IPS-15b (cell line): Measurements from ENCODE around the gene NUP214.

Source experiments
- H3K27me3 ChIP-seq: one replicate; pipeline ENCODE4 v1.6.1; 2013; ENCODE audit warnings: low read length; ENCODE audit not compliant: control insufficient read depth, insufficient read depth
- H3K36me3 ChIP-seq: one replicate; pipeline ENCODE4 v1.6.1; 2013; ENCODE audit warnings: low read length; ENCODE audit not compliant: control insufficient read depth, insufficient read depth
- H3K4me1 ChIP-seq: one replicate; pipeline ENCODE4 v1.6.1; 2013; ENCODE audit warnings: mild to moderate bottlenecking, low read length; ENCODE audit not compliant: control insufficient read depth, insufficient read depth
- H3K4me3 ChIP-seq: one replicate; pipeline ENCODE4 v1.5.1; 2013; ENCODE audit warnings: low read depth, low read length
- H3K9ac ChIP-seq: one replicate; pipeline ENCODE4 v1.6.1; 2013; ENCODE audit warnings: low read depth, mild to moderate bottlenecking, low read length
- H3K9me3 ChIP-seq: one replicate; pipeline ENCODE4 v1.6.1; 2013; ENCODE audit warnings: mild to moderate bottlenecking, low read length; ENCODE audit not compliant: control insufficient read depth, insufficient read depth

NUP214 gene

GRCh38 chr9:131233556-131233955 is 108.2 kb downstream of the NUP214 start:
- Histone ChIP-seq H3K9me3 (no peaks in the 10 kb centered on the region), H3K9ac (no peak overlapping the region), H3K4me1 (peaks cover 10% of the 10 kb centered on the region), H3K27me3 (no peaks in the 10 kb centered on the region), H3K36me3 (peaks cover 15% of the 10 kb centered on the region), H3K4me3 (no peak overlapping the region)

GRCh38 chr9:131233995-131234394 is 108.6 kb downstream of the NUP214 start:
- Histone ChIP-seq H3K36me3 (peaks cover 15% of the 10 kb centered on the region), H3K9me3 (no peaks in the 10 kb centered on the region), H3K4me1 (peaks cover 8% of the 10 kb centered on the region), H3K27me3 (no peaks in the 10 kb centered on the region), H3K4me3 (no peak overlapping the region), H3K9ac (no peak overlapping the region)

GRCh38 chr9:131234799-131235479 is 109.6 kb downstream of the NUP214 start:
- Histone ChIP-seq H3K4me3 (no peak overlapping the region), H3K27me3 (no peaks in the 10 kb centered on the region), H3K9me3 (no peaks in the 10 kb centered on the region), H3K9ac (no peak overlapping the region), H3K36me3 (peaks cover 15% of the 10 kb centered on the region), H3K4me1 (peaks cover 6% of the 10 kb centered on the region)

GRCh38 chr9:131235480-131235851 is 110.1 kb downstream of the NUP214 start:
- peaks cover 12% of the 10 kb centered on the region for H3K36me3 ChIP-seq
- no peak overlapping the region for H3K9ac ChIP-seq

GRCh38 chr9:131236161-131236560 is 110.8 kb downstream of the NUP214 start:
- H3K4me1 ChIP-seq = peaks cover 6% of the 10 kb centered on the region
- H3K9me3 ChIP-seq = no peaks in the 10 kb centered on the region
- H3K4me3 ChIP-seq = no peak overlapping the region
- no peak overlapping the region for H3K9ac ChIP-seq
- H3K27me3 ChIP-seq = no peaks in the 10 kb centered on the region
- H3K36me3 ChIP-seq = peaks cover 8% of the 10 kb centered on the region

More at GRCh38 chr9:131235480-131235851, 110.1 kb downstream of the NUP214 start:
- no peak overlapping the region for H3K4me3 ChIP-seq
- peaks cover 6% of the 10 kb centered on the region for H3K4me1 ChIP-seq
- no peaks in the 10 kb centered on the region for H3K27me3 ChIP-seq
- no peaks in the 10 kb centered on the region for H3K9me3 ChIP-seq

GRCh38 chr9:131236761-131237160 is 111.4 kb downstream of the NUP214 start:
- H3K4me1 ChIP-seq = peaks cover 6% of the 10 kb centered on the region

GRCh38 chr9:131237291-131237690 is 111.9 kb downstream of the NUP214 start:
- H3K36me3 ChIP-seq = peaks cover 8% of the 10 kb centered on the region
- no peak overlapping the region for H3K4me3 ChIP-seq
- no peak overlapping the region for H3K9ac ChIP-seq
- peaks cover 6% of the 10 kb centered on the region for H3K4me1 ChIP-seq
- no peaks in the 10 kb centered on the region for H3K27me3 ChIP-seq
- H3K9me3 ChIP-seq = no peaks in the 10 kb centered on the region

More at GRCh38 chr9:131236761-131237160, 111.4 kb downstream of the NUP214 start:
- Histone ChIP-seq H3K4me3 (no peak overlapping the region), H3K9ac (no peak overlapping the region), H3K27me3 (no peaks in the 10 kb centered on the region), H3K36me3 (peaks cover 8% of the 10 kb centered on the region), H3K9me3 (no peaks in the 10 kb centered on the region)

GRCh38 chr9:131237931-131238401 is 112.6 kb downstream of the NUP214 start:
- Histone ChIP-seq H3K4me1 (peaks cover 6% of the 10 kb centered on the region), H3K4me3 (no peak overlapping the region), H3K9me3 (no peaks in the 10 kb centered on the region), H3K27me3 (no peaks in the 10 kb centered on the region), H3K9ac (peak overlapping the region; percentile 19), H3K36me3 (peaks cover 8% of the 10 kb centered on the region)

- Histone ChIP-seq H3K4me3 (no peak overlapping the region), H3K9me3 (no peaks in the 10 kb centered on the region), H3K4me1 (peaks cover 6% of the 10 kb centered on the region), H3K36me3 (peaks cover 6% of the 10 kb centered on the region), H3K27me3 (no peaks in the 10 kb centered on the region), H3K9ac (peak overlapping the region; percentile 19)
These were observed 113.1 kb downstream of the NUP214 start for GRCh38 chr9:131238402-131239021.

GRCh38 chr9:131239161-131239975 is 114.0 kb downstream of the NUP214 start:
- H3K9ac ChIP-seq = no peak overlapping the region
- H3K4me3 ChIP-seq = no peak overlapping the region
- H3K4me1 ChIP-seq = peaks cover 6% of the 10 kb centered on the region
- H3K9me3 ChIP-seq = no peaks in the 10 kb centered on the region
- H3K36me3 ChIP-seq = no peaks in the 10 kb centered on the region
- no peaks in the 10 kb centered on the region for H3K27me3 ChIP-seq

- H3K9ac ChIP-seq = no peak overlapping the region
These were observed 114.9 kb downstream of the NUP214 start for GRCh38 chr9:131240047-131240921.

More at GRCh38 chr9:131240047-131240921, 114.9 kb downstream of the NUP214 start:
- H3K4me3 ChIP-seq = no peak overlapping the region
- no peaks in the 10 kb centered on the region for H3K9me3 ChIP-seq
- no peaks in the 10 kb centered on the region for H3K27me3 ChIP-seq
- peaks cover 6% of the 10 kb centered on the region for H3K4me1 ChIP-seq
- no peaks in the 10 kb centered on the region for H3K36me3 ChIP-seq
